ENCODE results near the gene ZNF524. TPM values are rescaled to one million over a fixed set of nuclear protein-coding genes. Genes with fewer than 3 reads are reported as not detected.

ZNF524 gene
- total and polyA plus RNA-seq, 10 of the 15 experiments (the other 5 are each of a cell fraction or from before 2014, with no cell fraction given) = 0.47 to 18.6 (median 12.4) TPM; not detected in 1

GRCh38 chr19:55599842-55600661 lies at the start of gene ZNF524 (continued):
- no peak for TF ChIP-seq ATF7 (IDR thresholded peaks at IDR 0.05; ENCODE audit: low read depth)
- no peak for TF ChIP-seq ZNF592 (IDR thresholded peaks at IDR 0.05)
- TF ChIP-seq POLR2AphosphoS2 (IDR thresholded peaks at IDR 0.05; ENCODE audit: low read depth, low read length) = no peak
- TF ChIP-seq SIN3A (IDR thresholded peaks at IDR 0.05; ENCODE audit: low read depth, low read length) = peak; percentile 37; the same call in 1 of the 2 replicates
- TF ChIP-seq IRF3 (IDR thresholded peaks at IDR 0.05) = no peak
- peak; percentile 73 for TF ChIP-seq SP1 (IDR thresholded peaks at IDR 0.05; ENCODE audit: low read depth, low read length)
- no peak for TF ChIP-seq IRF4 (IDR thresholded peaks at IDR 0.05; ENCODE audit: low read depth, low read length)
- peak; percentile 97 for TF ChIP-seq RELB (IDR thresholded peaks at IDR 0.05; ENCODE audit: low read depth)
- TF ChIP-seq ATF2 (IDR thresholded peaks at IDR 0.05; ENCODE audit: low read length) = no peak
- TF ChIP-seq SREBF2 (IDR thresholded peaks at IDR 0.05; ENCODE audit: low read length) = no peak
- TF ChIP-seq E2F4 (IDR thresholded peaks at IDR 0.05; ENCODE audit: low read depth, low read length) = peak; percentile 74; the same call in 1 of the 2 replicates
- no peak for TF ChIP-seq SUPT20H (IDR thresholded peaks at IDR 0.05; ENCODE audit: borderline replicate concordance, control insufficient read depth, low read depth, low read length)
- no peak for TF ChIP-seq YBX1 (IDR thresholded peaks at IDR 0.05)
- no peak for TF ChIP-seq FOXK2 (IDR thresholded peaks at IDR 0.05)
- peak; percentile 61 for TF ChIP-seq NBN (IDR thresholded peaks at IDR 0.05)
- TF ChIP-seq BCL11A (IDR thresholded peaks at IDR 0.05; ENCODE audit: low read depth, low read length) = no peak

Data from GM12878 (cell line).